ENCODE data around the gene AGAP5. TPM values are rescaled to one million over a fixed set of nuclear protein-coding genes. Genes with fewer than 3 reads are reported as not detected.
"Not testable (repeated sequence)": the region's sequence is repeated elsewhere in the genome, so short reads cannot be mapped to it uniquely, and the experiment has no call there.

AGAP5 gene
- 17.7 TPM for total RNA-seq

DNA sequence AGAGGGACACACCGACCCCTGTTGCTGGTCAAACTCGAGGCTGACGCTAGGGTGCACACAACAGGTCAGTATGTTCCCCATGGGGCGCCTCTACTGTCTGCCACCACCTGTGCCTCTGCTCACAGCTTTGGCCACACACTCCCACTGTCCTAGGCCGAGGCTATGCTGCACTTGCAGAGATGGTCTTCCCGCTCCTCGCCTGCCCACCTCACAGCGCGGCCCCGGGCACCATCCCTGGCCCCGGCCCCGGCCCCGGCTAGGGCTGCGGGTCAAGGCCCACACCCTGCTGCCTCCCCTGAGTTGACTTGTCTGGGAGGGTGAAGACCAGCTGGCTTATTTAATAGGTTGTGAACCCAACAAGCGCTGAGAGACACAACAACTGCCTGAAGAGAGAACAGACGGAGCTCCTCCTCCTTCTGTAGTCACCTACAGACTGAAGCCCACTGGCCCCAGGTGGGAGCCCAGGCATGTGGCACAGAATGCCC is at the start of gene AGAP5:
AGAP5 (minus strand) TSS at position 435 of the 485 bp plus-strand sequence; CDS start at position 81, 354 bp downstream.
- DNase-seq (ENCODE audit: low spot score), result not testable (repeated sequence)

DNA sequence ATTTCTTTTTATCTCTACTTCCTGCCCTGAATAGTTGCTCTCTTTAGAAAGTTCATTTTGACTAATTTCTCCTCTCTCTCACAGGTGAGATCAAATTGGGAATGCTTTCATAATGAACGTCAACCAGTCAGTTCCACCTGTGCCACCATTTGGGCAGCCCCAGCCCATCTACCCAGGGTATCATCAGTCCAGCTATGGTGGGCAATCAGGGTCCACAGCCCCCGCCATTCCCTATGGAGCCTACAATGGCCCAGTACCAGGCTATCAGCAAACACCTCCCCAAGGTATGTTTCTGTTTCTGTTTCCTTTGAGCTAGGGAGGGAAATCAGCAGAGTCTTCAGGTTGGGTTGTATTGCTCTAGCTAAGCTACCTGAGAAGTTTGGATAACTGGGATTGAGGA is 48.8 kb upstream of the AGAP5 start:
- DNase-seq (ENCODE audit: low spot score), result no peak

DNA sequence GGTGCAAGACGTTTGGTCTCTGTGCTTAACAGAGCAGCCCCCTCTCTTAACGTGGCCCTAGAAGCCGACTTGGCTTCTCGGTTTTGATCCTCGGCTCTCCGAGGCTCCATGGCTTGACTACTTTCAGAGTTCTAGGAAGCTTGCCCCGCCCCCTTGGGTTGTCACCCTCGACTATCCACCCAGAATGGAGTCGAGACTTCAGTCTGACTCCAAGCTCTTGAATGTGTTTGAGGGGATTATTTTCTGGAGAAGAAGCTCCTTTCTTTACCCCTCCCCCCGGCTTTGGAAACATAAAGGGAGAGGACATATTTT is 46.7 kb upstream of the AGAP5 start:
- no peak for DNase-seq (ENCODE audit: low spot score)

DNA sequence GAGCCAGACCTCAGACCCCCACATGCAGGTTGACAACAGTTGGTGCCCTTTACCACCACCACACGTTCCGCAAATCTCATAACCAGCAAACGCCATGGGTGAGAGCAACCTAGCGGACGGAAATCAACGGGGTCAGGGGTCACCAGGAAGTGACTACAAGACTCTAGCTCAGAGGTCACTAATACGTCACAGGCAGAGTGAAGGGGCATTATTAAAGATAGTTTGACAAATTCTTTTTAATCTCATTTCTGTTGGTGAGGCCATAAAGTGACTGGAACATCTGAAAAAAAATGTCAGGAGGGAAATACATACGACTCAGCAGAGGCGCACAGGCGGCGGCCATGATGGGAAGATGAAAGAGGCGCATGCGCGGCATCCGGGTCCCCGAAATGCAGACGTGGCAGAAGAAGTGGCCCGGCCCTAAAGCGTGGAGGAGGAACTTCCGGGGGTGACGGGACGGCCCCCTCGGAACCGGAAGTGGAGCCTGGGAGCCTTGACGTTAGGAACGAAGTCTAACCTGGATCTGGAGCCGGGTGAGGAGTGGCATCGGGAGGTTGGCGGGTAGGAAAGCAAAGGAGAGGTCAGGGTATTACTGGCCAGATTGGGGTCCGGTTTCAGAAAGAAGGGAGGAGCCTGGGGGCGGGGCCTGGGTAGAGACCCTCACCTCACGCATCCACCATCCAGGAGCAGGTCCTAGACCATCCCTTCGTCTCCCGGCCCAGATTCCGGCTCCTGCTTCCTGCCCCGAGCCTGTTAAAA is 46.2 kb upstream of the AGAP5 start, which contains the start of gene SEC24C:
SEC24C (plus strand) TSS at position 468 of the 759 bp plus-strand sequence. CDS start 2,461 bp downstream, outside the sequence.
- DNase-seq (ENCODE audit: low spot score), result peak; percentile 98

DNA sequence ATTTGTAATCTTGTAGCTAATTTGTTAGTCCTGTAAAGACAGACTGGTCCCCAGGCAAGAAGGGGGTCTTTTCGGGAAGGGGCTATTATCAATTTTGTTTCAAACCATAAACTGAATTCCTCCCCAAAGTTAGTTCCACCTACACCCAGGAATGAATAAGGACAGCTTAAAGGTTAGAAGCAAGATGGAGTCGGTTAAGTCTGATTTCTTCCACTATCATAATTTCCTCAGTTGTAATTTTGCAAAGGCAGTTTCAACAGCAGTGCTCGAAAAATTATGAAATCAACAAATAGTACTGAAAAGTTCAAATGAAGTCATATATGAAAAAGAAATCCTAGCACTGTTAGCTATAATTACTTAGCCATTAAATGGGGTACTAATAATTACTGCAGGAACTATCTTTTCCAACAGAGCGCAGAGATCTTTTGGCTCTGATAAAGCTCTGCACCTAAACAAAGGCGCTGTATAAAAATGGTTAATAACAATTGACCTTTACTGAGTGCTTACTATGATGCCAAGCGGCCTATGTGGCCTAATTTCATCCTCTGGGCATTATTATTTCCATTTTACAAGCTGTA is 45.5 kb upstream of the AGAP5 start:
- no peak for DNase-seq (ENCODE audit: low spot score)

DNA sequence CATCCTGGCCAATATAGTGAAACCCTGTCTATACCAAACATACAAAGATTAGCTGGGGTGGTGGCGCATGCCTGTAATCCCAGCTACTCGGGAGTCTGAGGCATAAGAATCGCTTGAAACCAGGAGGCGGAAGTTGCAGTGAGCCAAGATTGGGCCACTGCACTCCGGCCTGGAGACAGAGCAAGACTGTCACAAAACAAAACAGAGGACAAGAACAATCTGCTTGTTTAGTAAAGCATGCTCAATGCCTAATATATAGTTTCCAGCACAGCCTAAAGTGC is 44.5 kb upstream of the AGAP5 start:
- no peak for DNase-seq (ENCODE audit: low spot score)

DNA sequence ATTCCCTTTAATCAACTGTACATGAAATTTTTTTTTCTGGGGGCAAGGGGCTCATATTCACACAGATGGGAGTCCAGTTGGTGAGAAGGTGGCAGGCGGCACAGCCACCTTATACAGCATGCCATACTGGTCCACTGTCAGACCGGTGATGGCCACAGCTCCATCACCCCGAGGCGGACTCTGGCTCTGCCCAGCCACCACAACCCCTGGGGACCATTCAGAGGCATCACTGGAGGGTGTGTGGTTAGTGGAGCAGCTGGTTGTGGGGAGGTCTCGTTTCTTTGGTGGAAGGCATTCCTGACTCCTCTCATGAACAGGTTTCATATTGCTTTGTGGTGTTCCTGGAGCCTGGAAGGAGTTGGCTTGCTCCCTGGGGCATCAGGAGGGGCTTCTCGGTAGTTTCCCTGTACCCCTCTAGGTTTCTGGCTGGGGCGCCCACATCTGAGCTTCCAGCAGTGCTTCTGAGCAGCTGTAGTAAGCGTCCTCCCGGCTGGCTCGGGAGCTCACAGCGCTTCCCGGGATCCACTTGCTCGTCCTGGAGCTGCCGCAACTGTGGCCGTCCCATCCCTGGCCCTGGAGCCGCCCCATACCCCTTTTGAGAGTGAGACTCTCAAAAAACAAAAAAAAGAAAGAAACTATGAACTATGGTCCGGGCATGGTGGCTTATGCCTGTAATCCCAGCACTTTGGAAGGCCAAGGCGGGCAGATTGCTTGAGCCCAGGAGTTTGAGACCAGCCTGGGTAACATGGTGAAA is 42.8 kb upstream of the AGAP5 start:
- not testable (repeated sequence) for DNase-seq (ENCODE audit: low spot score)

DNA sequence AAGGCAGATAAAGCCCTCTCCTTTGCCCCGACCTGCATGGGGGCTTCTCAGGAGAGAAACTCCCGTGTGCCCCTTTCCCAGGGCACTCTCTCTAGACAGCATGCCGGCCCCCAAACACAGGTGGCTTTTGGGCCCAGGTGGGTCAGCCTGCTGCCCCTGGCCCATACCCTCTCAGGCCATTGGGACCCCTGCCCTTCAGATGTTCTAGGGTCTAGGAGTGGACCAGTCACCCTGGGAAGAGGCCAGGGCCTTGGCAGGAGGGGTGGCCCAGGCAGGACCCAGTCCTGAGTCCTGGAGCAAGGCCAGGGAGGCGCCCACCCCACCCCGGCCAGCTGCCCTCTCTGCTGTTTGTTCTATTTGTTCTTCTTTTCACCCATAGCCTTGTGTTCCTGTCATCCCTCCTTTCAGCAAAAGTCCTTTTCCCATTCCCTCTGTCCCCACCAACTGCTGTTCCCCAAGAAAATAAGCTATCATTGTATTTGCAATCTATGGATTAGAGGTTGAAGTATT is 36.9 kb upstream of the AGAP5 start:
- DNase-seq (ENCODE audit: low spot score), result no peak

DNA sequence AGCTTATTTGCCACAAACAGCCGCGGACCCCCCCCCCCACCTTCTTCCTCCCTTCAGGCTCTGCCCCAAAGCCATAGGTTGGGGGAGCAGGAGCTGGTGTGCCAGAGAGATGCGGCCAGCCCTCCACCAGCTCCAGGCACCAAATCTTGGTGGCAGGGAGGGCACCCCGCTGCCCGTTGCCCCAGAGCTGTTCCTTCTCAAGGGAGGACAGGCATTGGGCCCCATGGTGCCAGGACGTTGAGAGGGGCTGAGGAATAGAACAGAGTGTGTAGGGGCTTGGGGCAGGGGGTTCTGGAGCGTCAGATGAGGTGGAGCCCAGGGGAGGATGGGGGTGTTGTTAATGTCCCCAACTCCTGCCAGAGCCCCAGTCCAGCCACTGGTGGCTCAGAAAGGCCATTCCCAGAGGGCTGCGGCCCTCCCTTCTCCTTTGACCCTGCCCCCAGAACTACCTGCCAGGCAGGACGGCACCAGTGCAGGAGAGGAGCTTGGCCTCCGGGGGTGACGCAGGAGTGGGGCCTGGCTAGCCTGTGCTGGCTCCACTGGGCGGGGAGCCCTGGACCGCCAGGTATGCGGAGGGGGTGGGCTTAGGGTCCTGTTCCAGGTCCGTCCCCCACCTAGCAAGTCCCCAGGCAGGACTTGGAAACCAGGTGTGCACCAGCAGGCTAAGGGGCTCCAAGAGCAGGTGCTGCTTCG is 36.3 kb upstream of the AGAP5 start:
- DNase-seq (ENCODE audit: low spot score), result no peak

DNA sequence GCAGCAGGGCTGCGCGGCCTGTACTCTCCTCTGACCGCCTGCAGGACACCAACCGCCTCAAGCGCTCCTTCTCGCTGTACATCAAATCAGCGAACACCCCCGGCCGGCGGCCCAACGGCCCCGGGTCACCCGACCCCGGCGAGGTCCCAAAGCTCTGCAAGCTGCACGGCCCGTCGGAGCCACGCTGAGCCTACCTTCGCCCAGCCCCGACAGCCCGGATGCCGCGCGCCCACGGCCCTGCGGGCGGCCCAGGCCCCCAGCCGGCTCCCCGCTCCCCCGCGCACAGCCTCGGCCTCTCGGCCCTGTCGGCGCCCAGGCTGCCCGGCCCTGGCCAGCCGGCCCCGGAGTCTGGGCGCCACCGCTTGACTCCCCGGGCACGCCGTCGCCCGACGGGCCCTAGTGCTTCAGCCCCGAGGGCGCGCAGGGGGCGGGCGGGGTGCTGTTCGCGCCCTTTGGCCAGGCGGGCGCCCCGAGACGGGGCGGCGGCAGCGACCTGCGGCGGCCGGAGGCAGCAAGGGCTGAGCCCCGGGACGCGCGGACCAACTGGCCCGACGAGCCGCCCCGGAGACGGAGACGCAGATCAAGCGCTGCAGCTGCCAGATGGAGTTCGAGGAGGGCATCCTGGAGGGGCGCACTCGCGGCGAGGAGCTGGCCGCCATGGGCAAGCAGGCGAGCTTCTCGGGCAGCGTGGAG is 35.2 kb upstream of the AGAP5 start:
- DNase-seq (ENCODE audit: low spot score), result no peak

DNA sequence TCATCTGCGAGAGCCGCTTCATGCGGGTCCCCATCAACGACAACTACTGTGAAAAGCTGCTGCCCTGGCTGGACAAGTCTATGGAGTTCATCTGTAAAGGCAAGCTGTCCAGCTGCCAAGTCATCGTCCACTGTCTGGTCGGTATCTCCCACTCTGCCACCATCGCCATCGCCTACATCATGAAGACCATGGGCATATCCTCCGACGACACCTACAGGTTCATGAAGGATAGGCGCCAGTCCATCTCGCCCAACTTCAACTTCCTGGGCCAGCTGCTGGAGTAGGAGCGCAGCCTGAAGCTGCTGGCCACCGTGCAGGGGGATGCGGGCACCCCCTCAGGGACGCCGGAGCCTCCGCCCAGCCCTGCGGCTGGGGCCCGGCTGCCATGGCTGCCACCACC is 34.5 kb upstream of the AGAP5 start:
- DNase-seq (ENCODE audit: low spot score), result no peak

DNA sequence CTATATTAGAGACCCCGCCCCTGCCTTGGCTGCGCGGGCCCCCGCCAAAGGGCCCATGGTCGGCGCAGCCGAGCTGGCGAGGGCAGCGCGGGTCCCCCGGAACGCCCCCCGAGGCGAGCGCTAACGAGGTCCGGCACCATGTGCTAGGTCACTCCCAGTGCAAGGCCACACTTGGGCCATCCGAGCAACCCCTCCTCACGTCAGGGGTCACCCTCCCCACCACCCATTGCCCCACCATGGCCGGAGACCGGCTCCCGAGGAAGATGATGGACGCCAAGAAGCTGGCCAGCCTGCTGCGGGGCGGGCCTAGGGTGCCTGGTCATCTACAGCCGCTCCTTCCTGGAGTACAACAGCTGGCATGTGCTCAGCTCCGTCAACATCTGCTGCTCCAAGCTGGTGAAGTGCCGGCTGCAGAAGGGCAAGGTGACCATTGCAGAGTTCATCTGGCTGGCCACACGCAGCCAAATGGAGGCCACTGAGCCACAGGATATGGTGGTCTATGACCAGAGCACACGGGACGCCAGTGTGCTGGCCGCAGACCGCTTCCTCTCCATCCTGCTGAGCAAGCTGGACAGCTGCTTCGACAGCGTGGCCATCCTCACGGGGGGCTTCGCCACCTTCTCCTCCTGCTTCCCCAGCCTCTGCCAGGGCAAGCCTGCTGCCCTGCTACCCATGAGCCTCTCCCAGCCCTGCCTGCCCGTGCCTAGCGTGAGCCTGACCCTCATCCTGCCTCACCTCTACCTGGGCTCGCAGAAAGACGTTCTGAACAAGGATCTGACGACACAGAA is 33.9 kb upstream of the AGAP5 start:
- DNase-seq (ENCODE audit: low spot score), result no peak

DNA sequence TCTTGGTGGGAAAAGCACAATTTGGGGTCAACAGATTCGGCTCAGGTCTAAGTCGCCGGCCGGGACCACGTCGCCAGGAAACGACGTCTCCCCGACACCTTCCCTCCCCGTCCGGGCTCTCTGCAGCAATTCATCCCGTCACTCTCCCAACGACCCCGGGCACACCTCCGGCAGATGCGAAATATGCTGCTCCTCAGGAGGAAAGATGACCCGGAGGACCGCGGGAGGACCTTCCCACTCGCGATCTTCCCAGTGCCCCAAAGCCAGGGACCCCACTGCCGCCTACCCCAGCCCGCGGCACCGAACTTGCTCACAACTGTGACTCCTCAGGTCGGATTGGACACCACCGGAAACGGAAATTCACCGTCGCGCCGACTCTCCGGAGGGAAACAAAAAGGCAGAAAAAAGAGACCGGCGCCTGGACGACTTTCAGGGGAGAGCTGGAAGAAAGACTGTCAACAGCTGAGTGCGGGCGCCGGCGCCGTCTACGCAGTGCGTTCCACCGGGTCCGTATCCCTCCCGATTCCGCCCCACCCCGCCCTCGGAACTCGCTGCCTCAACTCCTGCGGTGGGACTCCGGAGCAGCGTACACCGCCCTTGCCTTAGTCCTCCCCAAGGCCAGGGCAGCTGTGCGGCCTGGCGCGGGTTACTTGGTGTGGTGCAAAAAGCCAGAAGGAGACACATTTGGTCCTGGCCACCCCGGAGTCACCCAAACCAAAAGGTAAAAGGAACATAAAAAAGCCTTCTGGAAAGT is 32.4 kb upstream of the AGAP5 start:
- DNase-seq (ENCODE audit: low spot score), result peak; percentile 92

DNA sequence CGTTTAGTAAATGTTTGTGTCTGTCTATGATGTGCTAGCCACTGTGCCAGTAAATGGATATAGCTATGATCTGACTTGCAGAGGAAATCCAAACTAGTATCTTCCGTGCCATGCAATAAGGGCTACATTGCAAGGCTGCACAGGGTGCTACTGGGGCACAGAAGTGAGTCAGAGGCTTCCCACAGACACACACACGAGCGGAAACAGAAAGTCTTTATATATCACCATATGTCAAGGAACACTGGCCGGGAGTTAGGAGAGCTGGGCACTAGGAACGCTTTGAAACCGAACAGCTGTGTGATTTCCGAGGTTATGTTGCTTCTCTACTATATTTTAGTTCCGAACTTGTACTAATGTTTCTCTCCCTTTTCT is 31.9 kb upstream of the AGAP5 start:
- not testable (repeated sequence) for DNase-seq (ENCODE audit: low spot score)

DNA sequence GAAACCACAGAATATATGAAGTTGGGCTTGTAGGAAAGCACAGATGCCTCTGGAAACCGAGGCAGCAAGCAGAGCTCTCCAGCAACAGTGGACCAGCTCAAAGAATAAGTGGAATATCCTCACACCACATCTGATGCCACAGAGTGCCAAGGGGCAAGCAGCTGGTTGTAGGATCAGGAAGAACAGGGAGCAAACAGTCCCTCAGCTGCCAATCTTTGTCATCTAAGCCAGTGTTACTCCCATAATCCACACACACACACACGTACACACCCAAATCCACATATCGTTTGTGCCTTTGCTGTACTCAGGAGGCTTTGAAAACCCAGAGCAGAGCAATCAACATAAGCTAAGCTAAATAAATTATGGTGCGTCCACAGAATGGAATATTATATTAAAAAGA is 25.6 kb upstream of the AGAP5 start:
- DNase-seq (ENCODE audit: low spot score), result no peak

DNA sequence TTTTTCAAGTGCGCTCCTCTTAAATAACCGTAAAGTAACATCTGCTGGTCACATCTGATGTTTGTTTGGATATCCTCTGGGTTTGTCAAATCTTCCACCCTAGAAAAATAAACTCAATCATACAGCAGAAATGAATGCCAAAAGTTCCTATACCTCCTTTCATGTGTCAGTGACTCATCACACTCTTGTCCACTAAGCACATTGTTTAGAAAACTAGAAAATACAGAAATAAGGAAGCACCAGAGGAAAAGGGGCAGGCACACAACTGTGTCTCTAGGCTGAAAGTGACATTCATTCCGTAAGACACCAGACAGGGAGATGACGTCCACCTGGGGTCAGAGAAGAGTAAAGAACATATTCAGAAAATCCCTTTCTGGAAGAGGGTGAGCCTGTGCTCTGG is 22.7 kb upstream of the AGAP5 start:
- DNase-seq (ENCODE audit: low spot score), result not testable (repeated sequence)

DNA sequence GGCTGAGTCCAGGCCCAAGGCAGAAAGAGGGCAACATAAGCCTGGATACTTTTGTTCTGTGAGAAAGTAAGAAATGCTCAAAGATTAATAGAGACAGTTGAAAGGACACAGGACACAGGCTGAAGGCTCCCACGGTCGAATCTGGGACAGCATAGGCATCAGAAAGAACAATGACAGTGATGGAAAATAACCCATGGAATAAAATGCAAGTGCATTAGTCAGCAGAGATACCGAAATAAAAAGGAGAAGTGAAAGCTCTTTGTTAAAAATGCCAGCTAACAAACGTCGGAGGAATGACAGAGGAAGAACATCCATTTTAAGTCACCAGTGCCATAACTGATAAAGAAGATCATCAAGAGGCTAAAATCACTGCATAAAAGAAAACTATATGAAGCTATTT is 19.6 kb upstream of the AGAP5 start:
- DNase-seq (ENCODE audit: low spot score), result no peak

DNA sequence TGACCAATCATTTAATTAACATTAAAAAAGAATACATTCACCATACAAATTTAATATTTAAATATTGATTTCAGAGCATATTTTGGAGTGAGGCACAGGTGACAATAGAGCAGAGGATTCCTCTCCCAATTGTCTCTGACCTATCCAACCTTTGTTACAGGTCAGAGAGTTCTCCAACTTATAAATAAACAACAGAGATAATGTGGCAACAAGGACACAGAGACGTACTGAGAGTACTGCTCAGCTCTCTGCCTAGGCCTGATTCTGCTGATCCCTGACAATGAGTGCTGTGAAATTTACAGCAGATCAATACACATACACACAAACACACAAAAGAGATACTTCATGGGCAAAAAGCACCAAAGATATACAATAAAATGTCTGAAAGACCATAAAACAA is 18.3 kb upstream of the AGAP5 start:
- DNase-seq (ENCODE audit: low spot score), result no peak

DNA sequence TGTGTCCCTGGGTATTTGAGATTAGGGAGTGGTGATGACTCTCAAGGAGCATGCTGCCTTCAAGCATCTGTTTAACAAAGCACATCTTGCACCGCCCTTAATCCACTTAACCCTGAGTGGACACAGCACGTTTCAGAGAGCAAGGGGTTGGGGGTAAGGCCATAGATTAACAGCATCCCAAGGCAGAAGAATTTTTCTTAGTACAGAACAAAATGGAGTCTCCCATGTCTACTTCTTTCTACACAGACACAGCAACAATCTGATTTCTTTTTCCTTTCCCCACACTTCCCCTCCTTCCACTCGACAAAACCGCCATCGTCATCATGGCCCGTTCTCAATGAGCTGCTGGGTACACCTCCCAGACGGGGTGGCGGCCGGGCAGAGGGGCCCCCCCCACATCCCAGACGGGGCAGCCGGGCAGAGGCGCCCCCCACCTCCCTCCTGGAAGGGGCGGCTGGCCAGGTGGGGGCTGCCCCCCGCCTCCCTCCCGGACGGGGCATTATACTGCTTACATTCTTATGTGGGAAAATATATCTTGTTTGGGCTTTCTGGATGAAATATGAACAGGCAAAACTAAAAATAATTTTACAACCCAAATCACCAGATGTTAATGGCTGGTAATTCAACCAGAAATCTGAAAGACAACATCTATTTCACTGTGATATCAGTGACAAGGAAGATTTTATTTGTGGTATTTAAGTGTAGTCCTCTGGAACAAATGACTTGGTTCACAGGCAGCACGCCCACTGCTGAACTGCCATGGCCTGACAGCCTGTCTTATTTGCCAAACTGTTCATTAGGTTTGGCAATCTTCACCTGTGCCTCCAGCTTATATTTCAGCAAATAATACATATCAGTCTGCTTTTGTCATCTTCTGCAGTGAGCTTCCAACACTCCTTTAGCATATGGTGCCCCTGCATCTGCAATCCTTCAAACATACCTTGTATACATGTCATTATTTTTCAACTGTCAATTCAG is 17.6 kb upstream of the AGAP5 start:
- DNase-seq (ENCODE audit: low spot score), result not testable (repeated sequence)
